Embryonic facial prominence (tissue), 1 donor: Measurements from ENCODE around the gene OR6J1.
"Not testable (repeated sequence)": the region's sequence is repeated elsewhere in the genome, so short reads cannot be mapped to it uniquely, and the experiment has no call there.

Experiments used
- DNase-seq: peaks from one replicate; pipeline ENCODE4 v3.0.0-alpha.2; 2016; ENCODE audit errors: extremely low spot score

The OR6J1 gene

DNA sequence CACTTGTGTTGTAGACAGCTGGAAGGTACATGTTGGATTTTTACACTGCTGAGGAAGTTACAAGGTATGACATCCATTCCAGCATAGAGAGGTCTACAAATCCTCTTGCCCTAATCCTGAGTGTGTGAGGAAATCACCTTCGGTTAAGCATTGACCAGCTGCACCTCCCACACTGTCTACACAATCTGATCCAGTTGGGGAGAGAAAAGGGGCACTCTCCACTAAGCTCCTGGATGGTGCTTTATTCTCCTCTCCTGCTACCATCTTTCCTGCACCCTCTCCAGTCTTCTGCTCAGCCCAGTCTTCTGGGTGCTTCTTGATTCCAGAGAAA lies at the start of gene OR6J1:
TSS of gene OR6J1 (minus strand) at position 48 of the 331 bp plus-strand sequence. CDS start 9,541 bp downstream, outside the sequence.
- no peak for DNase-seq

GRCh38 chr14:22692194-22692593 lies 48.0 kb upstream of the OR6J1 start:
- DNase-seq: no peak

GRCh38 chr14:22691171-22691570 lies 47.0 kb upstream of the OR6J1 start:
- DNase-seq: no peak

DNA sequence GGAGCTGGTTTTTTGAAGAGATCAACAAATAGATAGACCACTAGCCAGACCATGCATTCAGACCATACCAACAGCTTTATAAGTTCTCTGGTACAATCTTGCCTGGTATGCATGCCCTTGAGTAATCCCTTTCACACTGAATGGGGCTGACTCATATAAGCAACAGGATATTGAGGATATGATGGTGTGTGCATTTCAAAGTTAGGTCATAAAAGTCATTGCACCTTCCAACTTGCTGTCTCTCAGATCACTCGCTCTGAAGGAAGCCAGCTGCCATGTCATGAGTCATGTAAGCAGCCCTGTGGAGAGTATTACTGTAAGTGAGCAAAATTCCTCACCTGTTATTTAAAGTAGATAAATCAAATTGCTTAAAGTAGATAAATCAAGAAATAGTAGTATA lies 45.0 kb upstream of the OR6J1 start:
- DNase-seq: no peak

- not testable (repeated sequence) for DNase-seq
Measured at GRCh38 chr14:22687969-22688368, 43.8 kb upstream of the OR6J1 start.

GRCh38 chr14:22686176-22686611 lies 42.0 kb upstream of the OR6J1 start:
- not testable (repeated sequence) for DNase-seq

DNA sequence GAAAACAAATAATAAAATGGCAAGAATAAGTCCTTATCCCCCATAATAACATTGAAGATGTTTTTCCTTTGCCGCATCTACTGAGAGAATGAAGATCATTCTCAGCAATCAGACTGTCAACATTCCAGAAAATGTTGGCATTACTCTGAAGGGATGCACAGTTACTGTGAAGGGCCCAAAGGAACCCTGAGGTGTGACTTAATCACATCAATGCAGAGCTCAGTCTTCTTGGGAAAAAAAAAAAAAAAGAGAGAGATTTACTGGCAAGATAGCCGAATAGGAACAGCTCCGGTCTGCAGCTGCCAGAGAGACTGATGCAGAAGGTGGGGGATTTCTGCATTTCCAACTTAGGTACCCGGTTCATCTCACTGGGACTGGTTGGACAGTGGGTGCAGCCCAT lies 41.3 kb upstream of the OR6J1 start:
- no peak for DNase-seq

- DNase-seq: not testable (repeated sequence)
Measured at GRCh38 chr14:22683428-22683827, 39.3 kb upstream of the OR6J1 start.

GRCh38 chr14:22678221-22678620 lies 34.1 kb upstream of the OR6J1 start:
- DNase-seq: no peak

DNA sequence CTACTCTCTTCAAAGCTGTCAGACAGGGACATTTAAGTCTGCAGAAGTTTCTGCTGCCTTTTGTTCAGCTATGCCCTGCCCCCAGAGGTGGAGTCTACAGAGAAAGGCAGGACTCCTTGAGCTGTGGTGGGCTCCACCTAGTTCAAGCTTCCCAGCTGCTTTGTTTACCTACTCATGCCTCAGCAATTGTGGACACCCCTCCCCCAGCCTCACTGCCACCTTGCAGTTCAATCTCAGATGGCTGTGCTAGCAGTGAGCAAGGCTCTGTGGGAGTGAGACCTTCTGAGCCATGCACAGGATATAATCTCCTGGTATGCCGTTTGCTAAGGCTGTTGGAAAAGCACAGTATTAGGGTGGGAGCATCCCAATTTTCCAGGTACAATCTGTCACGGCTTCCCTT lies 33.4 kb upstream of the OR6J1 start:
- DNase-seq: not testable (repeated sequence)

GRCh38 chr14:22671622-22672021 lies 27.5 kb upstream of the OR6J1 start:
- no peak for DNase-seq

GRCh38 chr14:22668863-22669262 lies 24.7 kb upstream of the OR6J1 start:
- no peak for DNase-seq

GRCh38 chr14:22668417-22668816 lies 24.3 kb upstream of the OR6J1 start:
- DNase-seq: no peak

- no peak for DNase-seq
Measured at GRCh38 chr14:22667881-22668280, 23.7 kb upstream of the OR6J1 start.

DNA sequence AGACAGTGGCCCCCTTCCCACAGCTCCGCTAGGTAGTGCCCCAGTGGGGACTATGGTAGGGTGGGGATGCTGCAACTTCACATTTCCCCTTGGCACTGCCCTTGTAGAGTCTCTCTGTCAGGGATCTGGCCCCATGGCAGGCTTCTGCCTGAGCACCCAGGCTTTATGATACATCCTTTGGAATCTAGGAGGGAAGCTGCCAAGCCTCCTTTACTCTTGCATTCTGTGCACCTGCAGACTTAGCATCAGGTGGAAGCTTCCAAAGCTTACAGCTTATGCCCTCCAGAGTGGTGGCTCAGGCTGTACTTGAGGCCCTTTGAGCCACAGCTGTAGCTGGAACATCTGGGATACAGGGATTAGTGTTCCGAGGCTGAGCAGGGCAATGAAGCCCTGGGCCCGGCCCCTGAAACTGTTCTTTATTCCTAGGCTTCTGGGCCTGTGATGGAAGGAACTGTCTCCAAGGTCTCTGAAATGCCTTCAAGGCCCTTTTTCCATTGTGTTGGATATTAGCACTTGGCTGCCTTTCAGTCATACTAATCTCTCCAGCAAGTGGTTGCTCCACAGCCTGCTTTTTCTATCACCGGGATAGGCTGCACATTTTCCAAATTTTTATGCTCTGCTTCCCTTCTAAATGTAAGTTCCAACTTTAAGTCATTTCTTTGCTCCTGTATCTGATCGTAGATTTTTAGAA lies 22.2 kb upstream of the OR6J1 start:
- no peak for DNase-seq

DNA sequence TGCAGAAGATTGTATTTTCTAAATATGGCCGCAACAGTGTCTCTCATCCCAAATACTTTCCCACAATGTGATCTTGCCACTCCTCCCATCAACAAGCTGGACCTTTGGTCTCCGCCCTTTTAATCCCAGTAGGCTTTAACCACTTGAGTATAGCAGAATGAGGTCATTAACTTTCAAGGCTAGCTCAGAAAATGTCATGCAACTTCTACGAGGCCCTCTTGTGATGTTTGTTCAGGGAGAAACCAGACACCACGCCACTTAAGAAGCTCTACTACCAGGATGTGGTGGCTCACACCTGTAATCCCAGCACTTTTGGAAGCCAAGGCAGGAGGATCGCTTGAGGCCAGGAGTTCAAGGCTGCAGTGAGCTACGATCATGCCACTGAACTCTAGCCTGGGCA lies 20.1 kb upstream of the OR6J1 start:
- no peak for DNase-seq

- DNase-seq: no peak
Measured at GRCh38 chr14:22660654-22661053, 16.5 kb upstream of the OR6J1 start.

GRCh38 chr14:22658946-22659345 lies 14.8 kb upstream of the OR6J1 start:
- no peak for DNase-seq

DNA sequence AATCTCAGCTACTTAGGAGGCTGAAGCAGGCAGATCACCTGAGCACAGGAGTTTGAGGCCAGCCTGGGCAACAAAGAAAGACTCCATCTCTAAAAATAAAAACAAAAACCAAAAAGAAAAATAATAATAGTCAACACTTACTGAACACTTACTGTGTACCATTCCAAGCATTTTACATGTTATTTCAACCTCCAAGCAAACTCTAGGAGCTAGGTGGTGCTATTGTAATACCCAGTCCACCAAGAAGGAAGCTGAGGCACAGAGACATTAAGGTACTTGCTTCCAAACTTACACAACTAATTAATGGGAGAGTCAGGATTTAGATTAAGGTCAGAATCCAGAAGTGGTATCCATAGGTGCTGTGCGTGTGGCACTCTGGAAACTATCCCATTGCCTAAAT lies 13.7 kb upstream of the OR6J1 start:
- DNase-seq: no peak

- no peak for DNase-seq
Measured at GRCh38 chr14:22656945-22657731, 13.0 kb upstream of the OR6J1 start.

GRCh38 chr14:22656226-22656625 lies 12.1 kb upstream of the OR6J1 start:
- DNase-seq: no peak

- no peak for DNase-seq
Measured at GRCh38 chr14:22653012-22653621, 9.0 kb upstream of the OR6J1 start.

GRCh38 chr14:22651586-22651985 lies 7.4 kb upstream of the OR6J1 start:
- DNase-seq: no peak
